Heart right ventricle (tissue), 16 donors: Measurements from ENCODE around the gene FBL. TPM values are rescaled to one million over a fixed set of nuclear protein-coding genes. Genes with fewer than 3 reads are reported as not detected.

Experiments
- ATAC-seq, 8 donors: fragments of 200-7000 bp; cut with Tn5 transposase; one replicate each; pipeline ENCODE4 v1.9.1; 2020; ENCODE audit warnings: mild to moderate bottlenecking in 8 of 8, moderate library complexity in 8 of 8, moderate number of reproducible peaks in 1 of 8
- DNase-seq, 2 donors: peaks; one replicate each; pipeline ENCODE4 v3.0.0-alpha.2; 2020
- H3K27ac ChIP-seq, 10 donors: fragments of 200-600 bp; sonication (generic) in 2 of 10; one replicate each; pipeline versions ENCODE4 v1.5.0 to v1.8.0; 2020 to 2022; ENCODE audit warnings: mild to moderate bottlenecking in 3 of 10
- H3K27me3 ChIP-seq, 7 donors: fragments of 200-600 bp; one replicate each; pipeline ENCODE4 v1.8.0; 2021 to 2022; ENCODE audit warnings: mild to moderate bottlenecking in 2 of 7
- H3K36me3 ChIP-seq, 9 donors: fragments of 200-600 bp; sonication (generic) in 1 of 9; one replicate each; pipeline versions ENCODE4 v1.5.0 to v1.8.0; 2020 to 2022; ENCODE audit warnings: mild to moderate bottlenecking in 2 of 9
- H3K4me1 ChIP-seq, 9 donors: fragments of 200-600 bp; sonication (generic) in 1 of 9; one replicate each; pipeline versions ENCODE4 v1.5.0 to v1.8.0; 2020 to 2022; ENCODE audit warnings: mild to moderate bottlenecking in 4 of 9
- H3K4me3 ChIP-seq, 10 donors: fragments of 200-600 bp; sonication (generic) in 2 of 10; one replicate each; pipeline versions ENCODE4 v1.5.0 to v1.8.0; 2020 to 2022; ENCODE audit warnings: mild to moderate bottlenecking in 7 of 10, moderate library complexity in 2 of 10
- H3K9me3 ChIP-seq, 11 donors: fragments of 200-600 bp in 10 of 11; sonication (generic) in 2 of 11; one replicate each; pipeline versions ENCODE4 v1.5.0 to v1.8.0; 2013 to 2022; ENCODE audit warnings: mild to moderate bottlenecking in 2 of 11, control low read depth in 1 of 11, moderate library complexity in 1 of 11
- CTCF ChIP-seq, 9 donors: fragments of 200-600 bp; sonication (generic) in 2 of 9; IDR thresholded peaks; one replicate each; pipeline versions ENCODE4 v1.5.0 to v1.8.0; 2021 to 2022; ENCODE audit warnings: antibody characterized with exemption in 9 of 9, mild to moderate bottlenecking in 5 of 9, moderate library complexity in 1 of 9
- WGBS, 2 donors: extraction: QIAGEN DNeasy Blood & Tissue Kit; methylation state at CpG; one replicate each; pipeline ENCODE4 v1.1.7; 2013; ENCODE audit warnings: inconsistent platforms in 1 of 2; 5-methylcytosine and 5-hydroxymethylcytosine counted together
- intact Hi-C, 10 donors: fragments of 100-400 bp; cut with DNase I; formaldehyde crosslinking; loops; one replicate each; pipeline versions ENCODE4 v1.11.1 to v1.14.2; 2022
- polyA plus RNA-seq, 2 donors: library from polyadenylated mRNA; stranded (reverse); fragments of 200-250 nt; gene quantifications; one replicate each; pipeline ENCODE4 v1.2.3, GENCODE V29; 2013
- total RNA-seq, 10 donors: library from RNA; stranded (reverse); fragmentation: NEBNext Ultra II Directional in 3 of 10; extraction: Animal tissue kit (Norgen Biotek cat#: 25700) in 3 of 10; gene quantifications; one replicate each; pipeline versions ENCODE4 v1.2.1 to v1.2.4, GENCODE V29; 2021 to 2023
- donor health status: Arrhythmogenic right ventricular cardiomyopathy.
- donor health status: ischemic (EF 13 %, LVEDD 7.1; RV severe dilation, severe dysfunction).
- donor health status: healthy with polysubstance abuse.
- donor health status: DM: no; HTN: yes; CAD: no.
- donor health status: DM: no; HTN: no; CAD: no.
- donor health status: ischemic (EF 25% LVEDD 6.9; RV normal size, moderate dysfunction).
- donor health status: ischemic (EF 25% LVEDD 5.7; RV mildly dilated, moderate dysfunction).
- donor health status: healthy.
- donor health status: DM: yes; HTN: yes; CAD: no.
- donor health status: Ischemic cardiomyopathy.
- donor health status: ischemic (EF 35%, LVEDD 5.7; RV mildly dilated, moderate dysfunction).
- donor health status: nonischemic (EF 11% LVEDD 7.7; RV severe dilation, severe dysfunction).
- donor health status: DM: yes; HTN: yes; CAD: no.
- donor health status: PGD.
- donor health status: ischemic (EF 29% LVEDD 5.4; RV normal size, mild dysfunction).
- donor health status: nonischemic (EF 23%, LVEDD 6.1; RV moderate dilation, normal function).

Gene FBL
- total and polyA plus RNA-seq, 12 donors, result 52.7 to 192 (median 73.9) TPM

- WGBS, 2 donors, result 53 to 54% methylated on average over 5 of the region's 5 CpGs
- Histone ChIP-seq H3K4me3 (peak overlapping the region; percentile 69 to 97 (median 82)), H3K9me3 (no peaks in the 10 kb centered on the region), H3K27ac (peak overlapping the region; percentile 61 to 94 (median 90)), H3K27me3 (no peaks in the 10 kb centered on the region), H3K36me3 (peaks cover 0 to 75% (median 58%) of the 10 kb centered on the region in 9 donors), H3K4me1 (peaks cover 0 to 33% (median 23%) of the 10 kb centered on the region in 9 donors)
- DNase-seq (no peak), ATAC-seq (no peak)
- TF ChIP-seq CTCF (IDR thresholded peaks at IDR 0.05), result no peak
- intact Hi-C loops, result loop anchor here in 3 of 10 donors (1.0 to 10.0 kb wide), 2 partner anchors 8 to 298 kb away; partner anchors contain the start of gene EID2B (in 1 of the 3)
Observed at GRCh38 chr19:39832341-39833083, 13.7 kb downstream of the FBL start.

- intact Hi-C loops, result loop anchor here in 1 of 10 donors (10.0 kb wide), 1 partner anchor 297 kb away; the partner anchor contains the start of gene EID2B
- peak overlapping the region in 1 of 10 donors; percentile 77 for H3K4me3 ChIP-seq
- peaks cover 0 to 75% (median 49%) of the 10 kb centered on the region in 9 donors for H3K36me3 ChIP-seq
- no peaks in the 10 kb centered on the region for H3K27me3 ChIP-seq
- 88 to 91% methylated on average over 16 of the region's 16 CpGs for WGBS, 2 donors
- peak overlapping the region in 5 of 10 donors; percentile 90 to 94 (median 91) for H3K27ac ChIP-seq
- no peak for DNase-seq
- H3K9me3 ChIP-seq, result no peaks in the 10 kb centered on the region
- H3K4me1 ChIP-seq, result peaks cover 0 to 33% (median 23%) of the 10 kb centered on the region in 9 donors
- ATAC-seq, result no peak
- TF ChIP-seq CTCF (IDR thresholded peaks at IDR 0.05), result no peak
Observed at GRCh38 chr19:39831679-39832078, 14.5 kb downstream of the FBL start.

GRCh38 chr19:39830847-39831246 is 15.3 kb downstream of the FBL start:
- H3K4me3 ChIP-seq, result no peak overlapping the region
- DNase-seq (no peak), ATAC-seq (no peak)
- peaks cover 0 to 33% (median 23%) of the 10 kb centered on the region in 9 donors for H3K4me1 ChIP-seq
- H3K27me3 ChIP-seq, result no peaks in the 10 kb centered on the region
- H3K27ac ChIP-seq, result no peak overlapping the region
- intact Hi-C loops, result loop anchor here in 1 of 10 donors (10.0 kb wide), 1 partner anchor 296 kb away; the partner anchor contains the start of gene EID2B
- H3K9me3 ChIP-seq, result no peaks in the 10 kb centered on the region
- no peak for TF ChIP-seq CTCF (IDR thresholded peaks at IDR 0.05)
- peaks cover under 1 to 75% (median 48%) of the 10 kb centered on the region in 9 donors for H3K36me3 ChIP-seq

- no peak for DNase-seq
- H3K36me3 ChIP-seq, result peaks cover 3 to 75% (median 50%) of the 10 kb centered on the region in 9 donors
- intact Hi-C loops, result loop anchor here in 1 of 10 donors (10.0 kb wide), 1 partner anchor 296 kb away; the partner anchor contains the start of gene EID2B
- no peaks in the 10 kb centered on the region for H3K9me3 ChIP-seq
- H3K27me3 ChIP-seq, result no peaks in the 10 kb centered on the region
- no peak overlapping the region for H3K4me3 ChIP-seq
- H3K4me1 ChIP-seq, result peaks cover 0 to 33% (median 23%) of the 10 kb centered on the region in 9 donors
- no peak for TF ChIP-seq CTCF (IDR thresholded peaks at IDR 0.05)
- no peak for ATAC-seq
- no peak overlapping the region for H3K27ac ChIP-seq
- 95 to 96% methylated on average over 17 to 18 of the region's 18 CpGs for WGBS, 2 donors
Observed at GRCh38 chr19:39830406-39830805, 15.8 kb downstream of the FBL start.
